ENCODE data around the gene ATRN.

Gene ATRN

GRCh38 chr20:3632311-3633004 lies 161.6 kb downstream of the ATRN start:
- no peak for DNase-seq (ENCODE audit: low read depth)
- no peak for TF ChIP-seq CTCF (IDR thresholded peaks at IDR 0.05; ENCODE audit: low read depth, low read length, missing control alignments)
- in situ Hi-C loops (cut with HindIII; ENCODE audit: low sequenced_read_pairs): no loop called here
- H3K4me3 ChIP-seq (ENCODE audit: low read depth, low read length): no peak overlapping the region

GRCh38 chr20:3633913-3634478 lies 163.2 kb downstream of the ATRN start:
- no peak for TF ChIP-seq CTCF (IDR thresholded peaks at IDR 0.05; ENCODE audit: low read depth, low read length, missing control alignments)
- in situ Hi-C loops (cut with HindIII; ENCODE audit: low sequenced_read_pairs): no loop called here
- no peak for DNase-seq (ENCODE audit: low read depth)

GRCh38 chr20:3635346-3635745 lies 164.5 kb downstream of the ATRN start:
- no peak overlapping the region for H3K4me3 ChIP-seq (ENCODE audit: low read depth, low read length)
- in situ Hi-C loops (cut with HindIII; ENCODE audit: low sequenced_read_pairs): no loop called here
- TF ChIP-seq CTCF (IDR thresholded peaks at IDR 0.05; ENCODE audit: low read depth, low read length, missing control alignments): no peak
- no peak for DNase-seq (ENCODE audit: low read depth)

More at GRCh38 chr20:3633913-3634478, 163.2 kb downstream of the ATRN start:
- H3K4me3 ChIP-seq (ENCODE audit: low read depth, low read length): no peak overlapping the region

GRCh38 chr20:3640259-3640658 lies 169.4 kb downstream of the ATRN start:
- no peak for DNase-seq (ENCODE audit: low read depth)
- TF ChIP-seq CTCF (IDR thresholded peaks at IDR 0.05; ENCODE audit: low read depth, low read length, missing control alignments): no peak
- in situ Hi-C loops (cut with HindIII; ENCODE audit: low sequenced_read_pairs): no loop called here
- no peak overlapping the region for H3K4me3 ChIP-seq (ENCODE audit: low read depth, low read length)

GRCh38 chr20:3645309-3646066 lies 174.7 kb downstream of the ATRN start:
- in situ Hi-C loops (cut with HindIII; ENCODE audit: low sequenced_read_pairs): no loop called here
- H3K4me3 ChIP-seq (ENCODE audit: low read depth, low read length): no peak overlapping the region
- DNase-seq (ENCODE audit: low read depth): no peak
- no peak for TF ChIP-seq CTCF (IDR thresholded peaks at IDR 0.05; ENCODE audit: low read depth, low read length, missing control alignments)

- TF ChIP-seq CTCF (IDR thresholded peaks at IDR 0.05; ENCODE audit: low read depth, low read length, missing control alignments): no peak
- in situ Hi-C loops (cut with HindIII; ENCODE audit: low sequenced_read_pairs): no loop called here
- H3K4me3 ChIP-seq (ENCODE audit: low read depth, low read length): no peak overlapping the region
- DNase-seq (ENCODE audit: low read depth): no peak
Observed at GRCh38 chr20:3646067-3646440, 175.2 kb downstream of the ATRN start.
